ENCODE measurements around the gene NT5C2.
"Not testable (repeated sequence)": the region's sequence is repeated elsewhere in the genome, so short reads cannot be mapped to it uniquely, and the experiment has no call there.

The NT5C2 gene

DNA sequence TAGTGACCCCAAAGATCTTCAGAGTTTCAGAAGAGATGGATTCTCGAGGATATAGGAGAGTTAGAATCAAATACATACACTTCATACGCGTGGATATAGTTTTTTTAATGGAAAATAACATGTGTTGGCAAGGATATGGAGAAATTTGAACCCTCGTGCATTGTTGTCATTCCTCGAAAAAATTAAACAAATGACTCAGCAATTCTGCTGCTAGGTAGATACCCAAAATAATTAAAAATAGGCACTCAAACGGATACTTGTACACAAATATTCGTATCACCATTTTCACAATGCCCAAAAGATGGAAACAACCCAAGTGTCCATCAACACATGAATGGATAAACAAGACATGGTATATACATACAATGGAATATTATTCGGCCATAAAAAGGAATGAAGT is 5.6 kb upstream of the NT5C2 start:
- no peak for DNase-seq

DNA sequence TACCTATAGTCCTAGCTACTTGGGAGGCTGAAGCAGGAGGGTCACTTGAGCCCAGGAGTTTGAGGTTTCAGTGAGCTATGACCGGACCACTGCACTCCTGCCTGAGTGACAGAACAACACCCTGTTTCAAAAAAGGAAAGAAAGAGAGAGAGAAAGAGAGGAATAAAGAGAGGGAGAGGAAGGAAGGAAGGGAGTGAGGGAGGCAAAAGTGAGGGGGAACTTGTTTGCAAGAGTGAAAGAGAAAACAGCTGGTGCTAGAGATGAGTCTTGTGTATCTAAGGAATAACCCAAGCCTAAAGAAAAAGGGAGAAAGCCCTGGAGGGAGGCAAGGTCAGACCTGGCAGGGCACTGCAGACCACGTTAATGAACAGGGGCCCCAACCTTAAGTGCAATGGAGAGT is 4.8 kb upstream of the NT5C2 start:
- no peak for DNase-seq

DNA sequence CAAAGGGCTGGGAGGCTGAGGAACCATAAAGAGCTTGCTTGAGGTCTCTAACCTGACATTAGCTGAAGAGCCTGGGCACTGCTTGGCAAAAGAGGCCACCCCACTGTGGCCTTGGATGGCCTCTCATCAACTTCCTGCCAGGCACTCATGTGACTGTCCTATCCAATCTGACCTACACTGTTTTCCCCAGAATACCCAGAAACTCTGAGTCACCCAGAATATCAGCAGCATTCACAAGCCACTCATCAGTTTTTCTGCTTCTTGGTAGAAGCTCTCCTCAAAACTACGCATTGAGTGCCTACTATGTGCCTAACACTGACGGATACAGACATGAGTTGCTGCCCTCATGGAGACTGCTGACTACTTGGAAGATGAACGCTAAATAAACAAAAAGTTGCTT is 4.1 kb upstream of the NT5C2 start:
- peak; percentile 58 for DNase-seq

DNA sequence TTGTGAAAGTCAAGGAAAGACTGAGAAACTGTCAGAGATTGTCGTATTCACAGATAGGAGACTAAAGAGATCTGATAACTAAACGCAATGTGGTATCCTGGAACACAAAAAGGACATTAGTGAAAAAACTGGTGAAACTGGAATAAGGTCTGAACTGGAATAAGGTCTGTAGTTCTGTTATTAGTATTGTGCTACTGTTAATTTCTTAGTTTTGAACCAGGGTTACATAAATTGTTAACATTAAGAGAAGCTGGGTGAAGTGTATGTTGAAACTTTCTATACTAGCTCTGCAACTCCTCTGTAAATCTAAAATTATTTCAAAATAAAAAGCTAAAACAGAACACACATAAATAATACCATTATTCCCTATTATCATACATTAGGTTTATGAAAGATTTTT is 3.4 kb upstream of the NT5C2 start:
- DNase-seq, result no peak

DNA sequence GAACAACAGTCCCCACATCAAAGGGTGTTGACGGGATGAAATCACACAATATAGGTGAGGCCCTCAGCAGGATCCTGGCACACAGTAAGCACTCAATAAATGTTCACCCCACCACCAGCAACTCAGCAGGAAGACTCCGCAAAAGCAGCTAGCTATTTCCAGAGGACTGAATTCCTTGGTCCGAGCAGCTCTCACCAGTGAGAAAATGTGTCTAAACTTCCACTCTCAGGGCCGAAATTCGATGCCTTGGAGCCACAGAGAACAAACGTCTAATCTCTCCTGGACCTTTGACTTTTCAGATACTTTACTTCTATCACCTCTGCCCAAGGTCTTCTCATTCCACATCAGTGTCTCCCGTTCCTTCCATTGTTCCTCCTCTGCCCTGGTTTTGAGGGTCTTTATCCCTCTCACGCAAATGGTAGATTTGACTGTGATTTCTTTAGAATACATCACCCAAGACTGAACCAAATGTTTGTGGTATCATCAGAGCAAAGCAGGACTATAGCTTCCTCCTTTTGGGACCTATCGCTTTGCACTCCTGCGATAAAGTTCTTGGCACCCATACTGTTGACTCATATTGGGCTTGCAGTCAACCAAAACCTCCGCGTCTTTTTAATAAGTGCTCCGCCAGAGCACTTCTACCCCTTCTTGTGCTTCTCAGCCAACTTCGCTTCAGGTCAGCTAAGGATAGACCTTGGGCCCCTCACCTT is 903 bp upstream of the NT5C2 start:
- DNase-seq, result no peak

DNA sequence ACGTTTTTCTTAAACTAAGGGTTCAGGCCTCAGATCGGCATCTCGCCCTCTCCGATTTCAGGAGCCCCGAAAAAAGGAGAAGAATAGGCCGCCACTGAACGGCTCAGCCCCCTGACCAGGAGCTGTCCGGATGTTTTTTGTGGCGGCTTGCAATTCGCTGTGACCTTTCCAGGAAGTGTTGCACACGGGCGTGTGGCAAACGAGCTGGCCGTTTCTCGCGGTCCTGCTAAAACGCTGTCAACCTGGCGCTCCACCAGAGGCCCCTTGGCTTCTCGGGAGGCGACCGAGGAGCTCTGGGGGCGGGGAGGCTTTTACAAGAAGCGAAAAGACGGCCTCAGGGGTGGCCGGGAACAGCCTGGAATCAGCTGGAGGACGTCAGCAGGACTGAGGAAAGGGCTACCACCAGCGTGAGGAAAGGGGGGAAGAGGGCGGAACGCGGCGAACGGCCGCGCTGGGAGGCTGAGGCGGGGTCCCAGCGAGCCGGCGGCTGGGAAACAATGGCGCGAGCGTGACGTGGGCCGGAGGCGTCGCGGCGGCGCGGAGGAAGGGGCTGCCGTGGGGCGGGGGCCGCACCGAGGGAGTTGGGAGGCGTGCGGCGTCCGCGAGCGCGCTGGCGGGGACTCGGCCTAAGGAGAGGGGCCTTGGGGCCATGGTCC is 493 bp downstream of the NT5C2 start:
- peak; percentile 72 for DNase-seq

DNA sequence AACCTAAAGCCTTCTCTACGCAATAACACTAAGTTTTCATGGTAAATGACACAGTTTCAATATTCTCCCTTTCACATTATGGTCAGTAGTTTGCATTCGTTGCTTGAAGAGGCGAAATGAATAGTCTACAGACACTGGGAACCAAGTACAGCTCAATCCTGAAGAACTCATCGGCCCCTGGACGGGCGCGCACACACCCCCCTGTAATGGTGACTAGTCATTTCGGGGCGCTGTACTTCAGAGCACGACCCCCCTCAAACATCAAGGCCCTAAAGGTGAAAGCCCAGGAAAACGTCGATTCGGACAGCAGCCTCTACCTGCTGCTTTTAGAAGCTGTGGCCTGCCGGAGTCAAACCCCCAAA is 1.0 kb downstream of the NT5C2 start:
- no peak for DNase-seq

DNA sequence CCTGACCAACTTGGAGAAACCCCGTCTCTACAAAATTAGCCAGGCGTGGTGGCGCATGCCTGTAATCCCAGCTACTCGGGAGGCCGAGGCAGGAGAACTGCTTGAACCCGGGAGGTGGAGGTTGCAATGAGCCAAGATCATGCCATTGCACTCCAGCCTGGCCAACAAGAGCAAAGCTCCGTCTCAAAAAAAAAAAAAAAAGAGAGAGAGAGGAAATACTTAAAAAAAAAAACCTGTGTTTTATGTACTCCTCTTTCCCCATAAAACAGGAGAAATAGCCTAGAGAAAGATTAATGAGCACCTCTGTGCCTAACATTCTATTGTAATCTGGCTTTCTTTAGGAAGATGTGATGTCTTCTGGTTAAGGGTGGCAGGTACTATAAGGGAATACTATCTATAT is 1.9 kb downstream of the NT5C2 start:
- DNase-seq, result not testable (repeated sequence)

DNA sequence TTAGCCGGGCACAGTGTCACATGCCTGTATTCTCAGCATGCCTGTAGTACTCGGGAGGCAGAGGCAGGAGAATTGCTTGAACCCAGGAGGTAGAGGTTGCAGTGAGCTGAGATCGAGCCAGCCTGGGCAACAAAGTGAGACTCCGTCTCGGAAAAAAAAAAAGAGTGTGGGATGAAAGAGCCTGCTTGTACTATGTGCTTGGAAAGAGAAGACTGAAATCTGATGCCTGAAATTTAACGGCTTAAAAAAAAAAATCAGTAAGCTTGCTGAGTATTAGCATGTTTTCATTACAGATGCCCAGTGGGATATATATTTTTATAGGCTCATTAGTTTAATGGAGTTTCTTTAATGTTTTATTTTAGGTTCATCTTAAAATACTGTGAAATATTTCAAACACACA is 4.2 kb downstream of the NT5C2 start:
- no peak for DNase-seq

DNA sequence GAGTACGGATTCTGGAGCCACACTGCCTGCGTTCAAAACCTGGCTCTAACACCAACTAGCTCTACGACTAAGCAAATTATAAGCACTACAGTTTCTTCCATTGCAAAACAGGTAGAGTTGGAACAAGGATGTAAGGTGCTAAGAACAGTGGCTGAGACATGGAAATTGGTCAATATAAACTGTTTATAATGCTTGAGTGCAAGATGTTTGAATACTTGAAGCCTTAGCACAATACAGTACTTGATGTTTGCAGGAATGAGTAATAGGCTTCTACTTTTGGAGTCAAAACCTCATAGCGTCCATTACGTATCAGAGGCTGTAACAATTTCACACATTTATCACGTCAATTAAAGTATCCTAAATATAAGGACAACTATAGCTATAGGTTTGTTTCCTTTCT is 6.9 kb downstream of the NT5C2 start:
- no peak for DNase-seq

DNA sequence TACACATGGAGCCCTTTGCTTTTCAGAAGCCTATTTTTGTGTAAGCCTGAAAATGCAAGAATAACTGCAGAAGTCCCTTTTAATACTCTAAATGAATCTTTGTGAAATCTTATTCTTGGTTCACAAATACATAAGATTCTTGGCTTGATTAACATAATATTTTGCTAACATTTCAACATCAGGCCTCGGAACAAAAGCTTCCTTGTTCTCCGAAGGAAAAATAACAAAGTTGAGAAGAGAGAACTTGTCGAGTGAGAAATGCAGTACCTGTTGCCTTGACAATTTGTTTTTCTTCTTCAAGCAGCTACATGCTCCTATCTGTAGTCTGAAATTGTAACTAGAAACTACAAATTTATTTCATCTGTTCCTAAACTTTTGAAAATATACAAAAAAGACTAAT is 8.5 kb downstream of the NT5C2 start:
- DNase-seq, result no peak

DNA sequence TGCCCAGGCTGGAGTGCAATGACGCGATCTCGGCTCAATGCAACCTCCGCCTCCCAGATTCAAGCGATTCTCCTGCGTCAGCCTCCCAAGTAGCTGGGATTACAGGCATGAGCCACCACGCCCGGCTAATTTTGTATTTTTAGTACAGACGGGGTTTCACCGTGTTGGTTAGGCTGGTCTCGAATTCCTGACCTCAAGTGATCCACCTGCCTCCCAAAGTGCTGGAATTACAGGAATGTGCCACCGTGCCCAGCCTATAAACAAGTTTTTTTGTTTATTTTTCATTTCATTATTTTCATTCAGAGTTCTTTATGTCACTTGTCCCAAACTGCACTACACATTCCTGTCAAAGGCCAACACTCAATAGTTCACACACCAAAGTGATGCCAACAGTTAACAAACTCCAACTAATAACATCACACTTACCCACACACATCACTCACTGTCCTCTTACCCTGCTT is 9.1 kb downstream of the NT5C2 start:
- DNase-seq, result not testable (repeated sequence)

DNA sequence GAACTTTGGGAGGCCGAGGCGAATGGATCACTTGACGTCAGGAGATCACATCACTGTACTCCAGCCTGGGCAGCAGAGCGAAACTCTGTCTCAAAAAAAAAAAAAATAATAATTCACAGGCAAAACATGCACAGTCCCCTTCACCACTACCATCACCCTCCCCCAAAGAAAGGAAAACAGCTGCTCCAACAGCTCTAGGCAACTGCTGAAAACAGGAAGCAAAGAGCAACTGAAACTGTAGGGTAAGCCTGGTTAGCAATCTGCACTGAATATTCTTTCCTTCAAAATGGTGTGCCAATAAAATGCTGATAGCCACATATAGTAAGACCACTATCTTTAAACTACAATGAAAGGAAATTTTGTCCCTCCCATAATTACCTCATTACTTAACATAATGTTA is 11.8 kb downstream of the NT5C2 start:
- DNase-seq, result peak; percentile 37

DNA sequence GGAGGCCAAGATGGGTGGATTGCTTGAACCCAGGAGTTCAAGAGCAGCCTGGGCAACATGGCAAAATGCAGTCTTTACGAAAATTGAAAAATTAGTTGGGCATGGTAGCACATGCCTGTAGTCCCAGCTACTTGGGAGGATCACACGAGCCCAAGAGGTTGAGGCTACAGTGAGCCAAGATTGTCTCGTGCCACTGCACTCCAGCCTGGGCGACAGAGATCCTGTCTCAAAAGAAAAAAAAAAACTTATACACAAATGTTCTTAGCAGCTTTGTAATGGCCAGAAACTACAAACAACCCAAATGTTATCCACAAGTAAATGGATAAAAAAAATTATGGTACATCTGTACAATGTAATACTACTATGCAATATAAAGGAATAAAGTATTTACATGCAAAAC is 12.6 kb downstream of the NT5C2 start:
- no peak for DNase-seq

DNA sequence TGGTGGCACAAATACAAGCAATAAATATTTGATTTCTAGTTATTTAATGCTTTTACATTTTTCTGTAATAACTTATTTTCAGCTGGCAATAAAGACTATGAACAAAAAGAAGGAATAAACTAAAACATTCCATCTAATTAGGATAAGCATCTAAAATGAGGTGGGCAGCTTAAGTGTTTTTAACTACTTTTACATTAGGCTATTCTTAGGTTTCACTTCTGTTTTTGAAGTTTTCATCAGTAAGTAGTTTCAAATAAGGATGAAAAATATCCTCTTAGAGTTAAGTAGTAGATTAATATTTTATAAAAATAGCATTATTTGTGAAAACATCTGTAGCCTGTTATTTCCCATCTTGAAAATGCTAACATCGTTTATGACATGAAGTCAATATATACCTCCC is 15.9 kb downstream of the NT5C2 start:
- DNase-seq, result no peak

DNA sequence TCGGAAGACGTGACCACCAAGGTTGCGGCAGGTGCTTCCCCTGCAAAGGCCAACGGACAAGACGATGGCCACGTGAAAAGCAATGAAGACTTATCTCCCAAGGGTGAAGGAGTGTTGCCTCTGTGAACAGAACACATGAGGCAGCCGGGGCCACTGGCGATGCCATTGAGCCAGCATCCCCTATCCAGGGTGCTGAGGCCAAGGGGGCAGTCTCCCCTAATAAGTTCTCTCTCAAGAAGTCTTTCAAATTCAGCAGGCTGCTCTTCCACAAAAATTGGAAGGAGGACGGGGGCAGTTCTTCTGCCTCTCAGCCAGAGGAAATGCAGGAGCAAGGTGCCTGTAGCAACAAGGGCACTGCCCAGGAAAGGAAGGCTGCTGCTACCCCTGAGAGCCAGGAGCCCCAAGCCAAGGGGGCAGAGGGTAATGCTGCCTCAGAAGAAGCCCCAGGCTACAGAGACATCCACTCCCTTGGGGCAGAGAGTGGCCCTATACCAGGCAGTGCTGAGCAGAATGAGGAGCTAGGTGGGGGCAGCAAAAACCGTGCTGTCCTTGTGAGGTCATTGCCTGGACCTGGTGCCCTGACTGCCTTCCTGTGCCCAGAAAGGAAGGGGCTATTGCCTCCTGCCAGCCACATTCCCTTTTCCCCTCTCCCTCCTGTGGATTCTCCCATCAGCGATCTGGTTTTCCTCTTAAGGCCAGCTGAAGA is 17.3 kb downstream of the NT5C2 start:
- DNase-seq, result no peak

DNA sequence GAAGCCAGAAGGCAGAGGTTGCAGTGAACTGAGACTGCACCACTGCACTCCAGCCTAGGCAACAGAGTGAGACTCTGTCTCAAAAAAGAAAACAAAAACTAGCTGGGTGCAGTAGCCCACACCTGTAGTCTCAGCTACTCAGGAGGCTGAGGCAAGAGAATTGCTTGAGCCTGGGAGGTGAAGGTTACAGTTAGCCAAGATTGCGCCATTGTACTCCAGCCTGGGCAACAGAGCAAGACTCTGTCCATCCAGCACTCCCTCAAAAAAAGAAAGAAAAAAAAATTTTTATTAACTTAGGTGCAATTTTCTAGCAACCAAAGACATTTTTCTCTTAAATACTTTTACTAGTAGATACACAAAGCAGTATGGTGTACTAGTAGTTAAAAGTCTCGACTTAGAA is 18.7 kb downstream of the NT5C2 start:
- not testable (repeated sequence) for DNase-seq

DNA sequence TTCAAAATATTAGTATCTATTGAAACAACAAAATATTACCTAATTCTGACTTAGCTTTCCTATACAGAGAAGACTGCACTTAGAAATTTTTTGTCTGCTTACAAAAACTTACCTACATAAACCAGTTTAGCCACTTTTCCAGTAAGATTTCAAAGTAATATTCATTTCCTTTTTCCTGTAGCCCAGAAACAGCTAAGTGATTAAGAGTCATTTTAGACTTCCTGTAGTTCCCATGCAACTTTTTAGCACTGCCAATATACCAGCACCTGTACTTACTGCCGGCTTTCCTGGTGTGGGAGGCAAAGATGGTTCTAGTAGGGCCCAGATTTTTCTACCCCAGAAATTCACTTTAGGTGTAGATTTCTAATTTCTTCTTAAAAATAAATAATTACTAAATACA is 21.8 kb downstream of the NT5C2 start:
- no peak for DNase-seq

DNA sequence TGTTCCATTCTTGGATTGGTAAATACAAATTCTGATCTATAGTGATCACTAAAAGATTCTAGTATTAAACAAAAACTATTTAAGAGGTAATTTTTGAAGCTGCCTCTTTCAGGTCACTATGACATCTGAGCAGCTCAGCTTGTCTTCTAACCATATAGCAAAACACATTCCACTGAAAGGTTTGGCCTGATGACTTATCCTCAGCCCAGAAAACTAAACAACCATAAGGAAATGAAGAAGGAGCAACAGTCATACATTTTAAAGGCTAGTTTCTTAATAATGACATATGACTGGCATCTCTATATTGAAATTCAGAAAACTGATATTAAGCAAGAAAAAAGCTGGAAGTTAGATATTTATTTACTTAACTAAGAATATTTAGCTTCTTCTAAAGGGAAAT is 24.6 kb downstream of the NT5C2 start:
- DNase-seq, result no peak

DNA sequence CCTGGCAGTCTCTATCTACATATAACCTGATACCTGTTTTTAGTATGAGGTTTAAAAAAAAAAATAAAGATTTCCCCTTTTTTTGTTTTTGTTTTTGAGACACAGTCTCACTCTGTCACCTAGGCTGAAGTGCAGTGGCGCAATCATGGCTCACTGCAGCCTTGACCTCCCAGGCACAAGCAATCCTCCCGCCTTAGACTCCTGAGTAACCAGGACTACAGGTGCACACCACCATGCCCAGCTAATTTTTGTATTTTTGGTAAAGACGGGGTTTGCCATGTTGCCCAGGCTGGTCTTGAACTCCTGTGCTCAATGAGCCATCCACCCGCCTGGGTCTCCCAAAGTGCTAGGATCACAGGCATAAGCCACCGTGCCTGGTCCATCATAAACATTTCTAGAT is 25.5 kb downstream of the NT5C2 start:
- not testable (repeated sequence) for DNase-seq

DNA sequence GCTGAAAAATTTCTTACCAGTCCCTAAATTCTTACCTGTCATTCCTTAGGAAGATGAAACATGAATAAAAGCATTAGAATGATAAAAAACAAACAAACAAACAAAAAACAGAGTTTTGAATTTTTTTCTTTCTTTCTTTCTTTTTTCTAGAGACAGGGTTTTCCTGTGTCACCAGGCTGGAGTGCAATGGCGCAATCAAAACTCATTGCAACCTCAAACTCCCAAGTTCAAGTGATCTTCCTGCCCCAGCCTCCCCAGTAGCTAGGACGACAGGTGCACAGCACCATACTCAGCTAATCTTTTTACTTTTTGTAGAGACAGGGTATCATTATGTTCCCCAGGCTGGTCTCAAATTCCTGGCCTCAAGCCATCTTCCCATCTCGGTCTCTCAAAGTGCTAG is 26.5 kb downstream of the NT5C2 start:
- DNase-seq, result no peak

DNA sequence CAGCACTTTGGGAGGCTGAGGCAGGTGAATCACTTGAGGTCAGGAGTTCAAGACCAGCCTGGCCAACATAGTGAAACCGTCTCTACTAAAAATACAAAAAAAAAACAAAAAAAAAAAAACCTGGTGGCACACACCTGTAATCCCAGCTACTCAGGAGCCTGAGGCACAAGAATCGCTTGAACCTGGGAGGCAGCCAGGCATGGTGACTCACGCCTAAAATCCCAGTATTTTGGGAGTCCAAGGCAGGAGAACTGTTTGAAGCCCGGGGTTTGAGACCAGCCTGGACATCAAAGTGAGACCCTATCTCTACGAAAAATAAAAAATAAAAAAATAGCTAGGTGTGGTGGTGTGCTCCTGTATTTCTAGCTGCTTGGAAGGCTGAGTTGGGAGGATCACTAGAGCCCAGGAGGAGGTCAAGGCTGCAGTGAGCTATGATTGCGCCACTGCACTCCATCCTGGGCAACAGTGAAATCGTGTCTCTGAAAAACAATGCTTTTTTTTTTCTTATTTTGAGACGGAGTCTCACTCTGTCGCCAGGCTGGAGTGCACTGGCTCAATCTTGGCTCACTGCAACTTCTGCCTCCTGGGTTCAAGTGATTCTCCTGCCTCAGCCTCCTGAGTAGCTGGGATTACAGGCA is 29.2 kb downstream of the NT5C2 start:
- not testable (repeated sequence) for DNase-seq

DNA sequence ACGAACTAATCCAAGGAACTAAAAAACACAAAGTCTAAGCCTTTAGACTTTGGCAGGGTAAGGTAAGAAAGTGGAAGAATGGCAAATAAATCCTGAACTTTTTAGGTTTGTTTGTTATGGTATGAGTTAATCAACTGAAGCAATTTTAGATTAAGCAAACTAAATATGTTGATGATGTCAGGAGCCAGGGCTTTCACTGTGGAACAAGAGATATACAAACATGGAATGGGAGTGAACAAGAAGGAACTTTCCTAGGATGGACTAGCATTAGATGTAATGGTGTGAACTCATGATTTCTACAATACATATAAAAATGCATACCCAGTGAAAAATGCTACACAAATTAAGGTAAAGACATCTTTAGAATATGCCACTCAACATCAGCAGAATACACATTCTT is 35.8 kb downstream of the NT5C2 start:
- DNase-seq, result no peak
